GM21526 (cell line): ENCODE data around the gene QRFP.

ENCODE experiments used
- ATAC-seq: cut with Tn5 transposase; IDR thresholded peaks from one replicate; pipeline ENCODE4 v1.9.1; 2021; ENCODE audit warnings: moderate library complexity; ENCODE audit not compliant: unreplicated experiment, low FRiP score

Gene QRFP

DNA sequence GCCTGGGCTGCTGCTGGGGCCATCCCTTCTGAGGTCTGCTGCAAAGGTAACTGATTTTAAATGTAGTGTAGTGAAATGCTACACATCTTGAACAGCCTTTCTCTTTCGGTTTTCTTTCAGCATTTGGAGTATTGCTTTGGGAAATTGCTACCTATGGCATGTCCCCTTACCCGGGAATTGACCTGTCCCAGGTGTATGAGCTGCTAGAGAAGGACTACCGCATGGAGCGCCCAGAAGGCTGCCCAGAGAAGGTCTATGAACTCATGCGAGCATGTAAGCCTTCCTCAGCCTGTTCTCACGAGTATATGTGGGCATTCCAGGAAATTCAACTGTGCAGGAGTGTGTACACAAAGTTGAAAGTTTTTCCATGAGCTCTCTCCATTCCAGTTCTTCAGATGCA is 18.3 kb downstream of the QRFP start:
- no peak for ATAC-seq

DNA sequence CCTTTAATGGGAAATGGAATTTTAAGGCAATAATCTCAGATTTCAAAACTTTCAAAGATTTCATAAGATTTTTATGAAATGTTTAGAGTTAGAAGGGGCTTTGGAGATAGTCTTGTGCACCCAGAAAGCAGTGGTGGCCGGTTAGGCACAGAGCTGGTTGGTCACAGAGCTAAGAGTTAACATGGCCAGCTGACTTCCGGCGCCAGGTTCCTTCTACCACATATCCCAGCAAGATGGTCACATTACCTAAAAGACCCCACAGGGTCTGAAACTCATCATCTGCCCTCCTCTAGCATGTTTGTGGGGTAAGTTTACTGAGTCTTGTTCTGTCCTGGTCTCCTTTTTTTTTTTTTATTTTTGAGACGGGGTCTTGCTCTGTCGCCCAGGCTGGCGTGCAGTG is 19.3 kb downstream of the QRFP start:
- no peak for ATAC-seq

DNA sequence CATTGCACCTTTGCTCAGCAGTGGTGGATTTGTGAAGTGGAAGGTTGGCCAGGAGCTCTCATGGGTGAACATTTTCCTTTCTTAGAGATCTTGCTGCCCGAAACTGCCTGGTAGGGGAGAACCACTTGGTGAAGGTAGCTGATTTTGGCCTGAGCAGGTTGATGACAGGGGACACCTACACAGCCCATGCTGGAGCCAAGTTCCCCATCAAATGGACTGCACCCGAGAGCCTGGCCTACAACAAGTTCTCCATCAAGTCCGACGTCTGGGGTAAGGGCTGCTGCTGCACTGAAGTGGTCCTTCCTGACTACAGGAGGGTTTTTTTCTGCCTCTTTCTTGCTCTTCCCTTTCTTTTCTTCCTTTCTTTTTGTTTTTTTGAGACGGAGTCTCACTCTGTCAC is 21.8 kb downstream of the QRFP start:
- ATAC-seq, result no peak

DNA sequence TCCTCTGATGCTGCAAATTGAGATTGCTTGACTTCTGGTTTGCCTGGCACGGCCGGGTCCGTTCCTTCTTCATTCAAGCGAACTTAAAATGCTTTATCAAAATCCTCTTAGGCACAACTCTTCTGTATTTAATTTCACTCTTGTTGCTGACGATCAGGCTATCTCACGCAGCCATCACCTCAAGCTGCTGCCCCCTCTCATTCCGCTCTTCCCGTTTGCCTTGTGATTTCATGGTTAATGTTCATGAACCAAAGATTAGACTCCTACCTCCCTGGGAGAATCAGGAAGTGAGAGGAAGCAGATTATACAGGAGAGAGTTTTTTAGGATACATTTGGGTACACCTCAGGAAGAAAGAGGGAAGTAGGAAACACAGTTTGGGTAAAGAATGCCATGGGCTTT is 22.6 kb downstream of the QRFP start:
- ATAC-seq, result no peak

DNA sequence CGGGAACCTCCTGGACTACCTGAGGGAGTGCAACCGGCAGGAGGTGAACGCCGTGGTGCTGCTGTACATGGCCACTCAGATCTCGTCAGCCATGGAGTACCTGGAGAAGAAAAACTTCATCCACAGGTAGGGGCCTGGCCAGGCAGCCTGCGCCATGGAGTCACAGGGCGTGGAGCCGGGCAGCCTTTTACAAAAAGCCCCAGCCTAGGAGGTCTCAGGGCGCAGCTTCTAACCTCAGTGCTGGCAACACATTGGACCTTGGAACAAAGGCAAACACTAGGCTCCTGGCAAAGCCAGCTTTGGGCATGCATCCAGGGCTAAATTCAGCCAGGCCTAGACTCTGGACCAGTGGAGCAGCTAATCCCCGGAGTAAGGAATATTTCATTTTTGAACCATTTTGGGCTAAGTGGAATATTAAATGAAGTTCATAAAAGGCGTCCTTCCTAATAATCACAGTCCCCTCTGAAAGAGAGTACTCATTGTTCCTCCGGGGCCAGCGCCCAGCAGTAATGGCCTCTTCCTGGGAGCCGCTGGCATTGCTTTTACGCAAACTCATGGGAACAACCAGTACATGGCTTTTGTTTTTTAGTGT is 23.6 kb downstream of the QRFP start:
- no peak for ATAC-seq

DNA sequence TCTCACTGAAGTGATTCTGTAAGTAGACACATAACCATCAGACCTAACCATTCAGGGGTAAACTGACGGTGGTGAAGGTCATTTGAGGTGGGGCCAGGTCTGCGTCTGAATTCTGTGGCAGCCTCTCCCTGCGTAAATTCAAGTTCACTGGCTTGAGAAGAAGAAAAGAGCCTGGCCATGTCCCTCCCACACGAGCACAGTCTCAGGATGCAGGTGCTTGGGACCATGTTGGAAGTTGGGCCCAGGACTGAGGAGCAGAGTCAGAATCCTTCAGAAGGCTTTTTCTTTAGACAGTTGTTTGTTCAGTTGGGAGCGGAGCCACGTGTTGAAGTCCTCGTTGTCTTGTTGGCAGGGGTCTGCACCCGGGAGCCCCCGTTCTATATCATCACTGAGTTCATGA is 24.1 kb downstream of the QRFP start:
- no peak for ATAC-seq

DNA sequence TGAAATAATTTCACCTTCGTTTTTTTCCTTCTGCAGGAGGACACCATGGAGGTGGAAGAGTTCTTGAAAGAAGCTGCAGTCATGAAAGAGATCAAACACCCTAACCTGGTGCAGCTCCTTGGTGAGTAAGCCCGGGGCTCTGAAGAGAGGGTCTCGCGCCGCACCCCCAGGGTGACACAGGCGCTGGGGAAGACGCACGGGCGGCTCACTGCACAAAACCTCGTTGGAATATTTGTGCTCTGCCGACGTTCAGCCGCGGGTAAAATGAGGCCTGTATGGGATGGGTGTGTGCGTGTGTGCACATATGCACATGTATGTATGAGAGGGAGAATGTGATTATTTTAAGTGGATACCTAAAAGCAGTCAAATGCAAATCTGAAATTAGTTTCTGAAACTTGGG is 24.5 kb downstream of the QRFP start:
- no peak for ATAC-seq

DNA sequence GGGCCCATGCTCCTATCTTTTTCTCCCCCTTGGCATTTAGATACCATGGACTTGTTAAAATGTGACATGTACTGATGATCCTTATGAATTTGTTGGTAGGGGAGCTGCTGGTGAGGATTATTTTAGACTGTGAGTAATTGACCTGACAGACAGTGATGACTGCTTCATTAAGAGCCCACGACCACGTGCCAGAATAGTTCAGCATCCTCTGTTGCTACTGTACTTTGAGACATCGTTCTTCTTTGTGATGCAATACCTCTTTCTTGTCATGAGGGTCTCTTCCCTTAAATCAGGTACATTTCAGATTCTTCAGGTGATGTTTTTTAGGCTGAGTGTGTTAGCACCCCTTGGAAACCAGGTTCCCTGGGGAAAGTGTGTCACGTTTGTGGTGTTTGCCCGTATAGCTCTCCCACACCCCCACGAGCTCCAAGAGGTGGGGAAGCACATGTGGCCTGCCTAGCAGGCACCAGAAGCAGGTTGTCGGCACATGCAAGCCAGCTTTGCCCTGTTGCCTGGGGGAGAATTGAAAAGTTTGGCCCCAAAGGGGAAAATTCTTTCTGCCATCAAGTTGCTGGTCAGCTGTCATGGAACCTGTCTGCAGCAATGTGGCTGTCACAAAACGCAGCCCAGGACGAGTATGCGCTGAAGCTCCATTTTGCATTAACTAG is 25.1 kb downstream of the QRFP start:
- no peak for ATAC-seq

DNA sequence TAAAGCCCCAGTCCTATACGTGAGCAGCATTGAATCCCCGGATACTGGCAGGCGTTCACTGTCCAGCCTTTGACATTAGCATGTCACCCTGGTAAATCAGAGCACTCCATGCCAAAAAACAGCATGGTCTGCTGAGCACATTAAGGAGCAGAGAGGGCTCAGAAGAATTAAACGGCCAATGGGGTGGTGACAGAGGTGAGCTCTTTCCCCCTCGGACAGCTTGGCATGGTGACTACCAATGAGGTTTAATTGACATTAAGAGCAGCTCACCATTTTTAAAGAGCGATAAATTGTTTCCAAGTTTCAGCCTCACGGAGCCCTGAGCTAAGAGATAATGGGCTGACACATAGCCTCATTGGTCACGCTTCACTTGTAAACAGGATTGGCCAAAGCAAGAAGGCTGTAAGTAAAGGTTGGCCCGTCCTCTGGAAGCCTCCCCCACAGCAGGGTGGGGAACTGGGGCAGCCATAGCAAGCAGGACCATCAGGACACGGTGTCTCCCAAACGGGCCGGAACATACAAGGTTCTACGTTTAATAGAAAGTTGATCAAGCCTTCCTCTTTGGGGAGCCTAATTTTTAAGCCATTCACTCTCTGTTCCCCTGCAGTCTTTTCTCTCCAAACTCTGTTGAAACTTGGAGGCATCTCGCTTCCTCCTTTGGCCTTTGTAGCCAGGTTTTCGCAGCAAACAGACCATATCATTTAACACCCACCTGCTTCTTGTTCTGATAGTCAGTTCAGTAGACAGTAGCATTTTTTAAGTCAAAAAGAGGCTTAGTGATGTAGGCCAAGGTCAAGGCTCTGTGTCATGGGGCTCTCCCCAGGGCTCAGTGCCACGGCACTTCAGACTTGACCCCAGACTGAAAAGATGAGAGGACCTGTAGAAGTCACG is 25.9 kb downstream of the QRFP start:
- no peak for ATAC-seq

DNA sequence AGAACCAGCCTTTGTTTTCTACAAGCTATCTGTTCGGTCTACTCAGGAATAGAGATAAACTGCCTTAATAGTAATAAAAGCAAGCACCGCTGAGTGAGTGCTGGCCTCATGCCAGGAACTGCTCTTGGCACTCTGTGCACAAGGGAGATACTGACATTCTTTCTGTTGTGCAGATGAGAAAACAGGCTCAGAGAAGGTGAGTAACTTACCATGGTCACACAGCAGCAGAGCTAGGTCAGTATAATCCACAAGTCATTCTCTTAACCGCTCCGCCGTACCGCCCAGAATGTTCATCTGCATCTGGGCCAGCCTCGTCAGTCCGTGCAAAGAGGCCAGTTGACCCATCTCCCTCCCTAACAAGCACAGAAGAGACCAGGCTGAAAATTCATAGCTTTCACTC is 27.4 kb downstream of the QRFP start:
- no peak for ATAC-seq

DNA sequence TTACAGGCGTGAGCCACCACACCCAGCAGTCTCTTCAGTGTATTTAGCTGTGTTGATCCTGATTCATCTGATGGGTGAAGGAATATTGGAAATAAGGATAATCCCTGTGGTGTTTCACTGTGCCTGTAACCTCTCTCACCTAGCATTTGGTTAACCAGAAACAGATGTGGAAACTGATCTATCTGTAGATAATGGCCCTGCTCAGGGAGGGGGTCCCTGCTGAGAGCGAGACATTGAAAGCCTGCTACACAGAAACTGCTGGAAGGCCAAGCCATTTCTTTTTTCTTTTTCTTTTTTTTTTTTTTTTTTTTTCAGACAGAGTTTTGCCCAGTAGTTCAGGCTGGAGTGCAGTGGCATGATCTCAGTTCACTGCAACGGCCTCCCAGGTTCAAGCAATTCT is 28.4 kb downstream of the QRFP start:
- no peak for ATAC-seq

DNA sequence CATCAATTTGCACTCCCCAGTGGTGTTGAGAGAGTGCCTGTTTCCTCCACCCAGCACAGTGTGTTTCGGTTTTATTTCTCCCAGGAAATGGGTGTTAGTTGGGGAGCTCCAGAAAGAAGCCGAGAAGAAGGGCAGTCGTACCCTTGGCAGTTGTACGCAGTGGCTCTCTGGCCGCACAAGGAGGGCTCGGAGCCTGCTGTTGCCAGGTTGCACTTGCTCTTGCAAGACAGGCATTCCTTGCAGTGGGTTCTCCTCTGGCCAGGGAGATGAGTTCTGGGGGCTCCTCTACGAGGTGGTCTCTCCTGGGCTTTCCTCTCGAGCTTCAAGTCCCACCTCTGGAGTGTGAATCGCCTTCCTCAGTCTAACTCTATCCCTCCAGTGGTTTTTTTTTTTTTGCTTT is 29.1 kb downstream of the QRFP start:
- no peak for ATAC-seq

DNA sequence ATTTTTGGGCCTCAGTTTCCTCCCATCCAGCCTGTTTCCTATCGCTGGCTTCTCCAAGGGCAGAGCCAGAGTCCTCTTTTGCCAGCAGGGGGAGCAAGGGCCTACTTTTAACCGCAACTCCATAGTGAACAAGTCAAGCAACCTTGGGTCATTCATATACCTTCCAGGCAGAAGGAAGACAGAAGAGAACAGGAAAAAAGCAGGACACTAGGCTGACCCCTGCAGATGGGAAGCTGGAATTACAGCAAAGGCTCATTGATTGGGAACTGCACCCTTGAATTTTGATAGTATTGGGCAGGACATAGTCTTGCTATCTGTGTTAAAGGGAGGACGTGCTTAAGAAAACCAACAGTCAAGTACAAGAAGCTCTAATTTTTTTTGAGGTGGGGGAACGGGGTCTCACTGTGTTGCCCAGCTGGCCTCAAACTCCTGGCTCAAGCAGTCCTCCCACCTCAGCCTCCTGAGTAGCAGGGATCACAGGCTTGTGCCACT is 30.1 kb downstream of the QRFP start:
- no peak for ATAC-seq

DNA sequence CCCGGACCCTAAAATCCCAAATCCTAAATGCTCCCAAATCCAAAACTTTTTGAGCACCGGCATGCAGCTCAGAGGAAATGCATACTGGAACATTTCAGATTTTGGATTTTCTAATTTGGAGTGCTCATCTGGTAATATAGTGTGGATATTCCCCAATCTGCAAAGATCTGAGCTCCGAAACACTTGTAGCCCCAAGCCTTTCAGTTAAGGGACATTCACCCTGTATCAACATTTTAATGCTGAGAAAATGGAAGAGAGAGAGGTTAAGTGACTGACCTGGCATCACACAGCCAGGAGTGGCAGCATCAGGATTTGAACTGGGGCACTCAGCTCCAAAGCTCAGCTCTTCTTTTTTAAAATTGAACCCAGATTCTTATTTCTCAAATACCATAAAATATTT is 30.7 kb downstream of the QRFP start:
- no peak for ATAC-seq

DNA sequence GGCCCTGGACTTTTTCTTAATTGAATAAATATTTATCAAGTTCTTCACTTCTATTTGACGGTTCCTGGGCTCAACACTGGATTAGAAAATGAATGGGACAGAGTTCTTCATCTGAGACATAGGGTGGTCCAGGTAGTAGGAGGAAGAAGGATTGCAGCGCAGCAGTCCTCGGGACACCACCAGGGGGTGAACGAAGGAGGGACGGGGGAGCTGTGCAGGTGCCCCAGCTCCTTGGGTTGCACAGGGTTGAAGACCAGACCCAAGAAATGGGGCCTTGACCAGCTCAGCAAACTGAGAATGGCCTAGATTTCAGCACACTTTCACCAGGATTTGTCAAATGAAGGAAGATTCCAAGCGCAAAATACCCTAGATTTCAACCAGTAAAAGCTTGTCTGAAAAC is 32.1 kb downstream of the QRFP start:
- ATAC-seq, result no peak

DNA sequence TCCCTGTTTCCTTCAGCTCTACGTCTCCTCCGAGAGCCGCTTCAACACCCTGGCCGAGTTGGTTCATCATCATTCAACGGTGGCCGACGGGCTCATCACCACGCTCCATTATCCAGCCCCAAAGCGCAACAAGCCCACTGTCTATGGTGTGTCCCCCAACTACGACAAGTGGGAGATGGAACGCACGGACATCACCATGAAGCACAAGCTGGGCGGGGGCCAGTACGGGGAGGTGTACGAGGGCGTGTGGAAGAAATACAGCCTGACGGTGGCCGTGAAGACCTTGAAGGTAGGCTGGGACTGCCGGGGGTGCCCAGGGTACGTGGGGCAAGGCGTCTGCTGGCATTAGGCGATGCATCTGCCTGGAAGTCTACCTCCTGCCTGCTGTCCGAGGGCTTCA is 33.9 kb downstream of the QRFP start:
- ATAC-seq, result no peak

DNA sequence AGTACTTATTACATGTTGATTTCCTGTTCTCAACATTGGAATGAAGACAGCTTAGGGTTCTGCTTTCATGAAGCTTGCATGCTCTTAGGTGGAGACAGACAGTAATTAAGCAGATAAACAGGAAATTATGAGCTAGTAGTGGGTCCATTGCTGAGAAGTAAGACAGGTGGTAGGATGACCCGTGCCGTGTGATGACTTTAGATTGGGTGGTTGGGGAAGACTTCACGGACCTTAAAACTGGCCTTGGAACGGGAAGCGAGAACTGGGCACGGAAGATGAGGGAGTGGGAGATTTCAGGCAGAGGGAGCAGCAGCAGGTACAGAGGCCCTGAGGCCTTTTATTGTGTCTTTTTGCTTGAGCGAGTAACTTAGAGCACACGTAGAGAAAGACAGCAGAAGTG is 34.4 kb downstream of the QRFP start:
- no peak for ATAC-seq

DNA sequence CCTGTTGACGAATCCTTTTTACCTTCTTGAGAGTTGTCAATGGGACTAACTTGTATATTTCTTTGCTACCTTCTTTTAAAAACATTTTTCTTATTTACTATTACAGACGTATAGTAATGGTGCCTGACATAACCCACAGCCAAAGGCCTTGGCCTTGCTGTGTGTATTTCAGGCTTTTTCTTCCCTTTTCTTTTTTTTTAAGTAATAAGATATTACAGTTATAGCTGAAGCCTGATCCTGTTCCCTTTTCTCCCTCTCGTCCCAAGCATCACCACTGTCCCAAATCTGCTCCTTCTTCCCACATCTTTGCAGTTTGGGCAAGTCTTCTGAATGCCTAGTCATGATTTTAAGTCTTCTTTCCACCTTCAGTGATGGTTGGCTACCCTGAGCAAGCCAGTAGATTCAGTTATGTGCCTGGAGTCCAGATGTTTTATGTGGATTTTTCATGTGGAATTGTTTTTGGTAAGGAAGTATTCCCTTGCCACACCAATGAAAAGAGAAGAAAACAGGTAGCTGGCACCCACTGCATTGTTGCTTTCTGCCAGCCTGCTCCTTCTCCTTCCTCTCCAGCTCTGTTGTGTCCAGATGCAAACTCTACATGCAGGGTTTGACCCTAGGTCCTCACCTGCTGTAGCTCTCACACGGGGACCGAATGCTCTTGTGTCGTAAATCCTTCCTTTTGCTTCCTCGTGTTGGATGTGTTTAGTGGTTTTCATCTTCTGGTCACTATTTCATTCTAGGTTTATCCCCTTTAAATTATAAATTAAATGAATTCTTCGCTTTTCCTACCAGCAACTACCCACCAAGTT is 35.0 kb downstream of the QRFP start:
- no peak for ATAC-seq

DNA sequence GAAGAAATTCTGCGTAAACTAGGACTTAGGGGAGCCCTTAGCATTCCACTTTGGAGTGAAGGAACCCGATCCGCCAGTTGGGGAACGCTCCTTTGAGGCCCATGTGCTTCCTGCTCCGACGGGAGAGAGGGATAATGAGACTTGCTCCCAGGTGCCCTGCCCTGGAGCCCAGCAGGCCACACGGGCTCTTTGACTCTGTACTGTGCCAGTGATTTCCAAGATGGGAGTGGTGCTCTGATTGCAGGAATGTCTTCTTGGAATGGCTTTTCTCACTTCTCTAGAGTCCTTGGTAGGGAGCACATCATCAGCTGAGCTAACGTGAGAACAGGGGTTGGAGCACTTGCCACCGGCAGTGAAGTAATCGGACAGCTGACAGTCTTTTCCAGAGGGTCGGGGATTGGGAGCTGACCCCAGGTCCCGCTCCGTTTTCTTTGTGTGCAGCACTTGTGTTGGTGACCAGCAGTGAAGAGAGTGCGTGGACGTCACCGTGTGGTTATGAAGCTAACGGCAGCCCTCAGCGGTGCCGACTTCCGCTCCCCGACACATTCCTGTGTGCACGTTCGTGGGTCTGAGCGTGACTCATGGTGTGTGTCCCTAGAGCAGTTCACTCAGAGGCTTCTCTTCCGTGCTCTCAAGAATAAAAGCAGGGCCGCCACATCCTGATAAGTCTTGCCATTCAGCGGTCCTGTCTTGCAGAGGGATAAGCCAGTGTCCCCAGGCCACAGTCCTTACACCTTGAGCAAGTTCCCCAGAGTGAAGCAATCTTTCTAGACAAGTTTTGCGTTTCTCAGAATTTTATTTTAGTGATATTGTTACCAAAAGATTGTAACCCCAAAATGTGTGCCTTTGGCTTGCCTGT is 35.9 kb downstream of the QRFP start:
- no peak for ATAC-seq
